Right renal pelvis (tissue), 4 donors: ENCODE measurements around the gene MAN2A1. TPM values are rescaled to one million over a fixed set of nuclear protein-coding genes. Genes with fewer than 3 reads are reported as not detected.

Experiments used
- DNase-seq, 4 donors: peaks; one replicate each; pipeline ENCODE4 v3.0.0-alpha.2; 2013; ENCODE audit warnings: low read depth in 4 of 4, low spot score in 3 of 4, missing footprints in 1 of 4
- polyA plus RNA-seq, 4 donors: library from polyadenylated mRNA; unstranded; fragments of 120-200 nt; gene quantifications; one replicate each; pipeline ENCODE4 v1.2.1, GENCODE V29; 2013; ENCODE audit not compliant: insufficient read length in 4 of 4

The MAN2A1 gene
- polyA plus RNA-seq, result 10 to 100 TPM; 65.1 to 82.5 (median 75.9) TPM

DNA sequence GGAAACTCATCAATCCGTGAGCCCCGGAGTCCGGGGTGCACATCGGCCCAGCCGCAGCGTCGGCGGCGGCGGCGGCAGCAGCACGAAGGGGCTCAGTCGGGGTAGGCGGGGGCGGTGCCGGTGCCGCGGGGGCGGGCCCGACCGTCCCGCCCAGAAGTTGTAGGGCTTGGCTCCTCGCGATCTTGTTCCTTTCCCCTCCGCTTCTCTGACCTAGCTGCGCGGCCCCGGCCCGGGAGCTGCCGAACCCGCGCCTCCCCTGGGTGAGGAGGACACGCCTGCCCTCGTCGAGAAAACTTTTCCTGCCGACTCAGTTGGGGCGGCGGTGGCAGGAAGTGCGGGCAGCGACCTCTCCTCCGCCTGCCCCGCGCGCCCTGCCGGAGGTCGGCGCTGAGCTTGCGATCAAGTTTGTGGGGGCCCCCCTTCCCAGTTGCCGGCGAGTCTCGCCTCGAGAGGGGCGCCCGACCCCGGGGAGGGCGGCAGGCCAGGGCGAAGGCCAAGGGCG is at the start of gene MAN2A1:
TSS of gene MAN2A1 (plus strand) at position 188 of the 502 bp plus-strand sequence. CDS start 491 bp downstream, outside the sequence.
- DNase-seq, result peak; percentile 43 to 59 (median 46)

DNA sequence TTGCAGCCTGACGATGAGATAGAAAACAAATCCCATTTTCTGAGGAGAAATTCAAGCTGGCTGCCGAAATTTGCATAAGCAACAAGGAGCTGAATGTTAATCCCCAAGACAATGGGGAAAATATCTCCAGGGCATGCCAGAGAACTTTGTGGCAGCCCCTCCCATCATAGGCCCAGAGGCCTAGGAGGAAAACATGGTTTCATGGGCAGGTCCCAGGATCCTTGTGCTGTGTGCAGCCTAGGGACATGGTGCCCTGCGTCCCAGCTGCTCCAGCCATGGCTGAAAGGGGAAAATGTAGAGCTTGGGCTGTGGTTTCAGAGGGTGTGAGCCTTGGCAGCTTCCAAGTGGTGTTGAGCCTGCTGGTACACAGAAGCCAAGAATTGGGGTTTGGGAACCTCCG is 48.8 kb upstream of the MAN2A1 start:
- DNase-seq, result no peak

DNA sequence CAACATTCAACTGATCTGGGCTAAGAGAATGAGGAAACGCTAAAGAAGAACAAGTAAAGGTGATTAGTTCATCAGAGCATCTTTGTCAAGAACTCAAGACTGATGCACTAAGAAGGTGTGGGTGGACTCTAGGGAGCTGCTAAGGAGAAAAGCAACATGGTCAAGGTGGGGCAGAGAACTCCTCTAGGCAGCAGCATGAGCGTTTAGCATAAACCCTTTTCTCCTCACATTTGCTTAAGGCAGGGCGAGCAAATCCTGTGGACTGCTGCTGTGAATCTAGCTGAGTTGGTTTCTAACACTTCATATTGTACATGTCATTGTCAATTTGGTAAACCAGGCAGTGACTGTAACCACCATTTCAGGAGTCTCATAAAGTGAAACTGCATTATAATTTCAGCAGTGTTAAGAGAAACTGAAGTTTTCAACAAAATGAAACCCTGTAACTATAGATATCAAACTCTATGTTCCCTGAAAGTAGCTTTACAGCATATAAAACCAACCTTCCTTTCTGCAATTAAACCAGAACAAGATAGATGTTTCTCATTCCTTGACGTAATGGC is 45.9 kb upstream of the MAN2A1 start:
- no peak for DNase-seq

DNA sequence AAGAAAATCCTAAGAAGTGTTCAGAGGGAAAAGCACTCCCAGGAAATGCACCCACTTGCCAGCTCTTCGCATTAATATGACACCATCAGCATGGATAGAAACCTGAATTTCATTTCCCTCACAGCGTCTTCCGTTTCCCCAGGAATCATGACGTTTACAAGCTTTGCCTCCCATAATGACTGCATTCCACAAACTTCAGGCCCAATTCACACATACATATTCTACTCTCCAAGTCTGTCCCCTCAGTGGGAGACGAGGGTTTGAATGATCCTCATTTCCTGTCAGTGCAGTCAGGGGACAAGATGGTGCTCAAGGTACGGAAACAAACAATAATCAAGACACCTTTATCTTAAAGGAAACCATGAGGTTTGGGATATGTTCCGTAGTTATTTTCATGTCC is 44.9 kb upstream of the MAN2A1 start:
- DNase-seq, result no peak

DNA sequence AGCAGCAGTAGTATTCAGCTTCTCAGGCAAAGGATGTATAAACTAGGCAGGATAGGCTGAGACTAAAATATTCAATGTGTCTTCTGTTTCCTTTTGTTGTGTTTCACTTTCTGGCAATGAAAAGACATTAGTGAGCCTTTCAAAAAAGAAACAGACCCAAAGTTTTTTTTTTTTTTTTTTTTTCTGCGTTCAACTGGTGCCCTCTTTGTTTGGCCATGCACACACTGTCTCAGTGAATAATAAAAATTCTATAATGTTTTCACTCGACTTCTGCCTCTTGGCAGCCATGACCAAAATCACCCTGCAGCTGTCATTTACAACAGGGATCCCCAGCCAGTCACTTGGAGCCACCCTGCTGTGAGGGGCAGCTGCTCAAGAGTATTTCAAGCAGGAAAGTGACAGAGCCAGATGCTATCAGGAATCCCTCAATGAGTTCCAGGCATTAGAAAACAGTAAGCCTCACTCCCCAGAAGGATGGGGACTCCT is 44.0 kb upstream of the MAN2A1 start:
- no peak for DNase-seq

DNA sequence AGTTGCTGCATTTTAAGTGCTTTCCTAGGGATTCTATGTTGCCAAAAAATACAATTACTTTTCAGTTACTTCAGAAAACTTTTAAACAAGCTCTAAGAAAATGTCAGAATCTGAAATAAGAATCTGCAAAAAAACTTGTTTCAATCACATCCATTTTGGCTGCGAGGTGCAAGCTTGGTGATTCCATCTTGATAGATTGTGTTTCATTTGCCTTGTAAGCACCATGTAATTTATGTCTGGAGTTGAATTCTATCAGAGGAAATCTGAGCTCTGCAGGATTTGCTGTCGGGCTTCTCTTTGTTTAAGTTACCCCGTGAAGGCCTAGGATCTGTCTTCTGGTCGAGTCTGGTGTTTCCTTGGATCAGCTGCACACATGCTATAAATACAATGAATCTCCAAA is 40.4 kb upstream of the MAN2A1 start:
- DNase-seq, result peak in 1 of 4 donors; percentile 8

DNA sequence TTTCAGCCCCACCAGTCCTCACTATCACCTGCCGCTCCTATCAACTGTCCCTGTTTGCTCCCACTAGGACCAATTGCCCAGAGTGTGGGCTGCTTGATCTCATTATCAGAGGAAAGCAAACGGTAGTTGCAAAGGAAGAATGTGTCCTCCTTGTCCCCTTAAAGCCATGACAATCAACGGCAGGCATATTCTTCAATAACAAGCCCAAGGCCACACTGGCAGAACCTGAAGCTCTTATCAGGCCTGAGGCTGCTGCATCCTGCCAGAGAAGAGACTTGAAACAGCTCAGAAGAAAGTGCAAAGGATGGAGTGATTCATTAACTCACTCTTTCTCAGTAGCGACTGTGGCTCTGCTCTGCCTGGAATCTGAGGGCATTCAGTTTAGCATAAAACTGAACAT is 39.2 kb upstream of the MAN2A1 start:
- DNase-seq, result no peak

DNA sequence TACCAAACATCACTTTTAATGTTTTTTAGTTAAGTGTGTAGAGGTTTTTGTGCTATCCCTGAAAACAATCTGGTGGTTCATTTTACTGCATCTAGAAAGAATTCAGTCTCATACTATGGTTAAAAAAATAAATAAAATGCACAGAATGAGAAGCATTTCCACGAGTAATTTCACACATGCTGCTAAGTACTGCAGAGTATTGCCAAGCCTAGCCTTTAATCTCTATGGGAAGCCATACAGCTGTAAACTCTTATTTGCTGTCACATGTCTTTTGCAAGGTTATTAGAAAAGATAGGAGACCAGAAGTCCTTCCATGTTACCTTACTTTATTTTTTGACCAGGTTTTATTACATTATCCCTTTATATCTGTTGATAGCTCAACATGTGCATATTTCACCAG is 37.6 kb upstream of the MAN2A1 start:
- DNase-seq, result no peak

DNA sequence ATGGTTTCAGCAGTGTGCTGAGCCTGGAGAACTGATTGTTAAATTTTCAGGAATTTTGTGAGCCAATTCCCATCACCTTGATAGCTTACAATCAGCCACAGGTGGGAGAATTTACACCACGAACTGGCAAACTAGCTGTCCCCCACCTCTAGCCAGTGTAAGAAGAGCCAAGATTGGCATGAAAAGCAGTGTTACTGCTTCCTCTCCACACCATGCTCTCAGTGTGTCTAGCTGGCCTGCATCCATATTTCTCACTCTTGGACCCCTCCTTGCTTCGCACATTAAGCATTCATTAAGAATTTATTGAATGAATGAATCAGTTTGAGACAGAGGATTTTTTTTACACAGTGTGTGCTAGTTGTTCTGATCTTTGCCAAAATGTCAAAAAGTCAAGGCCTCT is 36.7 kb upstream of the MAN2A1 start:
- no peak for DNase-seq

DNA sequence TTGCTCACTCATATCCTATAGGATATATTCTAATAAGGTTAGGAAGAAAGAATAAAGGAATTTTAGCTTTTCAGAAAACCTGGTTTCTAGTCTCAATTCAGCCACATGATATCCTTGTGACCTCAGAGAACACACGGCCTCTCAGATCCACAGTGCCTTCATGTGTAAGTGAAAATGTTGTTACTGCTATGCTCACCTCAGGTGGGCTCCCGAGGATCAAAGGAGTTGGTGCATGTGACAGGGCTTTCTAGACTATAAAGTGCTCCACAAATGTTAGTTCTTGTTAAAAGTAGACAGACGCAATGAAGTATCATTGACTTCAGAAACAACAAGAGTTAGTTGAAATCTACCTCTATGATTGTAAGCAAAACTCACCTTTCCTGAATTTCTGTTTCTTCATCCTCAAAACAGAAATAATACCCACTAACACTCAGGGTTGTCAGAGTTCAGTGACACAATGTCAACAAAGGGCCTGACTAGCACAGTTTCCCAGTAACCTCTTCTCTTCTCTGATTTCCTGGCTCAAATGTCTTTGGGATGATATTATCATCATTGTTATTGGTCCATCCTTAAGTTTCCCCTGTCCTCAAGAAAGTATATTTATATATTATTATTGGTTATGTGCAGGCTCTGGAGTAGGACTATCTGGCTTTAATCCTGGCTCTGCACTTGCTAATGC is 36.0 kb upstream of the MAN2A1 start:
- DNase-seq, result no peak

DNA sequence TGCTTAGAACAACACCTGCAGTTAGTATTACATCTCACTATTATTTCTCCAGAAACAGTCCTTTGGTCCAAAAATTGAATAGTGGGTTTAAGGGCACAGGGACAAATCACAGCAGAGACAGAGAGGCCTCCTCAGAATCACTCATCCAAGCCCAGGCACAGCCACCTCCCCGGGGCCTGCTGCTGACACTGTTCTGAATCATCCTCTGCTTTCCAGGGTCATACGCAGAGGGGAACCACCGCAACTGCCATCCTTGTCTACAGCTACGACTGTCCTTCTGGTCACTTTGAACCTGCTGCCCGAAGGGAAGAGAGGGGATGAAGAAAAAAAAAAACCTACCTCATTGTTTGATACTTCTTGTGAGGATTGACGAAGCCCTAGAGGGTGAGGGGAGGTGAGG is 35.3 kb upstream of the MAN2A1 start:
- DNase-seq, result no peak

DNA sequence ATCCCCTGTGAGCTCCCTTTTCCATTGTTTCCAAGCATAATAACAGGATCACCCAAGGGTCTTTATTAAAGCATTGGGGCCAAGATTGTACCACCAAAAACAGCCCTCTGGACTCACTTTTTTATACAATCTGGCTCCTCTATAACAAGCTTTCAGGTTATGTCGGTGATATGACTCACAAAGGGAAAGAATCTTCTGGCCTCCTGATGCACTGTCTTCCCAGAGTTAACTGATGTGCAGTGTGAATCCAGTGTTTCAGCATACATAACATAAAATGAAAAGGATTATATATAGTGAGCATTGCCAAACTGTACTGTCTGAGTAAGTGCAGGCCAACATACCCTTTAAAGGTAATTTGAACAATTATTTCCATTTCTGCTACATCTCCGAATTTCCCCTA is 33.9 kb upstream of the MAN2A1 start:
- DNase-seq, result no peak

DNA sequence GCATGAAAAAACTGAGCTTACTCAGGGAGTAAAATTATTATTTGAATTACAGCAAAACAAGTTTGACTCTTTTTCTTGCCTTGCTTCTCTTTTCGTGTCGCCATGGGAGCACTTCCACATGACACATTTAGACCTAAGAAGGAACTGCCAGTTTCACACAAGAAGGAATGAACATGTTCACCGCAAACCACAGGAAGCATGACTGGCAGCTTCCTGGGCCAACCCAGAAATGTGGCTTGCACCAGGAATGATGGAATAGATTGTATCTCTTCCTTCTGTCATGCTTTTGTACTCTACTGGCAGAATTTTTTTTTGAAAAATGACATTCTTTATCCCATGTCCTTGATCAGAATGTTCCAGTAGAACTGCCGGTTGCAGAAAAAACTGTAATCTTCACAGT is 32.9 kb upstream of the MAN2A1 start:
- DNase-seq, result no peak

DNA sequence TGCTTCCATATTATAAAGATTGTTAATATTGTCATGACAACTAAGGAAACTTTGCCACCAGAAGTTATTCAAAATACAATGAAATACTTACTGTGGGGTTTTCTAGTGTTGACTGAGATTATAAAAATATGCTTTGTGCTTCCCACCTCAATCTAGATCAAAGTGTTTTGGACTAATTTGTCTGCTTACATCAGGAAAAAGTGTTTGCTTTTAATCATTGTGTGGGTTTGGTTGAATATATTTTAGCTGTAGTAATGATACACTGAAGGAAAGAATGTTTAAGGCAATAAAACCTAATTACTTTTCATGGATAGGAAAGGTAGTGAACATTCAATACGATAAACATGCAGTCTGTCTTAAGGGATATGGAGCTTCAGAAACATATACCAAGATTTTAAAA is 29.8 kb upstream of the MAN2A1 start:
- no peak for DNase-seq

DNA sequence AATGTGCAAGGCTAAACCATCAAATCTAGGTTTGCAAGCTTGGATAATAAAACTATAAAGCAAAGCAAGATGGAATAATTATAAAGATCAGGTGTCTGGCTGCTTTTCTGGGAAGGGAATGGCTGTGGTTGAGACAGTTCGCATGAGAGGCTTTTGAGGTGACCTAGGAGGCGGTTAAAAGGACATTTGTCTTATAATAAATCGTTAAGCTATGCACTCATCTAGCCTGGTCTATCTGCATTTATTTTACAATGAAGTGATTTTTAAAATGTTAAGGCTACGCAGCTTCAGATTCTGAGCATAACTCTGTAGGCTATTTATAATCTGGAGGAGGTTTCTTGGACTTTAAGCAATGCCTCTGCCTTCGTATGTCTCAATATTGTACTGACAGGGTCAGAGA is 29.4 kb upstream of the MAN2A1 start:
- no peak for DNase-seq

DNA sequence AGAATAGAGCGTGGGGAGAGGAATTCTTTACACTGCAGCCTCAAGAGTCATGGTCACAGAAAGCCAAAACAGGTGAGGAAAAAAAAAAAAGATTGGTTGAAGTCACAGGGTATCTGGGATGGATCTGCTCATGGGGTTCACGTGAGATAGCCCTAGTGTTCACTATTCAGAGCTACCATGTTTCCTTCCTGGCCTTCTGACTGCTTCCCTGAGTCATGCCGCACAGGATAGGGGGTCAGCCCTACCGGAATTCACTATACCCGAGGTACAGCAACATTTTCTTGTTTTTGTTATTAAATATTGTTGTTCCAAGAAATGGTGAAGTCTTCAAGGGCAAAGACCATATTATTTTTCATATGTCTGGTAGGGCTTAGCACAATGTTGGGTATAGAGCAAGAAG is 21.5 kb upstream of the MAN2A1 start:
- DNase-seq, result no peak

DNA sequence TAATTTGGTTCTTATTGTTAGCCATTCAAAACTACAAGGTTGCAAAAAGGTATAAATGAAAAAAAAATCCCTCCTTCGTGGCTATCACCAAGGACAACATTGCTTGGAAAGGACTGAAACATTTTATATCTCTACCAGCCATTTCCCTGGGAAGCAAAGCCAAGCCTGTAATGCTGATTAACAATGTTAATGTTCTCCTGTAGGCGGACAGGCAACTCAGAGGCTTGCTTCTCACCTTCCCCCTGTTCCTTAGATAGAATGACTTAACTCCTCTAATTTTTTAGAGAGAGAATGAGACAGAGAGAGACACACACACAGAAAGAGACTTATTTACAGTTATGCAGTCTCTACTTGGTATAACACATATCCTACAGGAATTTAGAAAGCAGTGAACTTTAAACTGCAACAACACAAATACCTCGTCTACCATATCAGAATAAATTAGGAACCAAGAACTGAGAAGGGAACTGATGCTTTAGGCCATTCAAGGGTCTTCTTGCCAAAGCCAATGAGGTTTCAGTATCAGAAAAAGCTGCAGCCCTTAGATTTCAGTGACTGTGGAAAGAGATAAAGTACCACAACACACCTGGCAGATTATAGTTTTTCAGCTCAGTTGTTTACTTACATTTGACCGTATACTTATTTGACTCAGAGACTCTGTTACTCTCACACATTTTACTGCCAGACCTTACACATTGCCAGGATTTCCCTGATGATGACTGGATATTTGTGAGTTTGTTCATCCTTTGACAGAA is 20.9 kb upstream of the MAN2A1 start:
- no peak for DNase-seq

DNA sequence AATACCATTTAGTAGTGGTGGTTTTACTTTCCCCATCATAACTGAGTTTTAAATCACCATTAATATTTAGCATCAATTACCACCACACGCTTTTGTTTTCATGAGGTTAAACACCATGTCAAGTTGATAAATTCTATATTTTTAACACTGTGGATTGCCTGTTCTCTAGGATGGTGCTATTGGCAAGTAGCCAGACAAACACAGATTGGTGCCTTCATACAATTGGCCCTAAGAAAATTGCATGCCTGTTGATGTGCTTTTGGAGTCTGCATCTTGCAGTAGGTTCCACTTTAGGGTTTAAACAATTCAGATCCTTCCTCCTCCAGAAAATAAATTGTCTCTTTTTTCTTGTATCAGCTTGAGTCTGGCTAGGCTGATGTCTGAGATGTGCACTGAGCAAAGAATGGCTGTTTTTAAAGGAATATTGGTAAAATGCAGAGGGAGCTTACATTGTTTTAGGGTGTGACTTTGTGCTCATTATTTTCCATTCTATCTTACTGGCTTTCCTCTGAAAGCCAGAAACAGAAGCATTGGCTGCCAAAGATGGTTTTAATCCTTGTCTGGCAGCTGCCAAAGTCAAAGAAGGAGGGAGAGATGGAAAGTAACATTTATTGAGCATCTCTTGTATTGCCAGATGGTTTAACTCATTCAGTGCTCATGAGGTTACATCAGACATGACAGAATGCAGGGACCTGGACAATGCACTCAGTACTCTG is 19.6 kb upstream of the MAN2A1 start:
- no peak for DNase-seq

DNA sequence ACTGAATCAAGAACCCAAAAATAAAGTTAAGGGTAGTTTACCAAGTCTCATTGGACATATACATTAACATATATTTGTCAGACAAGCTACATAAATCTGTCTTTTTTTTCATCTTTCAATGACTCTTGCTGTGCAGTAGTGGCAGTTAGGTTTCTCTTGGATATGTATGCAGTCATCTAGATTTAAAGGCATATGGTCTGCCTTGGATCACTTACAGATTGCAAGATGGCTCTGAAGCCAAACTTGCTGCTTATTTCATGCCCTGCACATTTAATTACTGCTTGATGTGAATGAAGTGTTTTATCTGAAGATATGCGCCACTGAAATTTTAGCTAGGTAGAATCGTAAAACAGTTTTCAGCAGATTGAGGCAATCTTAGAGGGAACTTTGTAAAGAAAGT is 18.6 kb upstream of the MAN2A1 start:
- DNase-seq, result no peak

DNA sequence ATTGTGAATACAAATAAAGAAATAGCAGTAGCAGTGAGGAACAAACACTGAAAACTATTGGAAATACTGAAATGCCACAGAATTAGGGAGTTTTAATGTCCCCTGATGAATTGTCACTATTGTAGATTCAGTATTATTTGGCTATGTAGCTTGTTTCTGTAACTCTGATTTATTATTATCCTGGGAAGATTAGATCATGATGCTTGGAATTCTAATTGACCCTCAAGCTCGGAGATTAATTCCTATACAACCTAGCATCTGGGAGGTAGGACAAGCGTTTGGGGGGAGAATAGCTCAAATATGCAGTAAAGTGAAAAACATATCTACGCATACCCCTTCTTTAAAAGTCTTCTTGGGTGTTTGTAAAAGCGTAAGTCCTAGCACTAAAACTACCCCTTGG is 15.1 kb upstream of the MAN2A1 start:
- DNase-seq, result no peak

DNA sequence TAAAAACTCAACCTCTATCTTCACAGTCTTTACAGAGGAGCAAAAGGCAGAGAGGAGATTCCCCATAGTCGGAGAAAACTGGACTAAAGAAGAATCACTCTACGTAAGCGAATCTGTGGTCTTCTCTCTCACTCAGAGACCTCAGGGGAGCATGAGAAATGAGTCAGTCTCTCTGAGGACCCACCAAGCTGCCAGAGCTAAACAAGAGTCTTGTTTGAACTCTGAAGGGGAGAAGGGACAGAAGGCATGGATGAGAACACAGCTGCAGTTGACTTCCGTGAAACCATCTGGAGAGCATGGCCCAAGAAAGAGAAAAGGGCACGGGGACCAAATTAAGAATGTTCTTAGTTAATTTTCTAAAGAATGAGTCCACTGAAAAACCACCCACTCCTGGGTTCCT is 12.8 kb upstream of the MAN2A1 start:
- no peak for DNase-seq
